ENCODE measurements around the gene GPC5. TPM values are rescaled to one million over a fixed set of nuclear protein-coding genes. Genes with fewer than 3 reads are reported as not detected.

GPC5 gene
- total and polyA plus RNA-seq, 2 of the 8 experiments (the other 6 are each of a cell fraction or from before 2014, with no cell fraction given): 0.20 to 0.39 TPM

DNA sequence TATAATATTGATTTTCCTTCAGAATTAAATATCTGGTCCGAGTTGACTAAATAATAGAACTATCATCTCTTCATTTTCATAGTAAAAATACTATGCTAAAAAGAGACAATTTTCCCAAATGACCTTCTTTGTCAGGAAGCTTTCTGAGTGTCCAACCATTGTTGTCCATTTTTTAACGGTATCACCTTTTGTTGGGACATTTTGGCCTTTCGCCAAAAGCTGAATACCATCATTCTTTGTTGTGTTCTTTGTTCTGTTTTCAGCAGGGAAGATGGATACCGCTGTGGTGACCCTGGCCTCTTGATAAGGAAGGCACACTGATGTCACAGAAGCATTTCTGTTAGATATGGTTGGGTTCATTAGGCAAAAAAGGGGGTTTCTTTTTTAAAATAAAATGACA lies 1173.8 kb downstream of the GPC5 start (continued):
- no peak for TF ChIP-seq CHD7 (IDR thresholded peaks at IDR 0.05; ENCODE audit: insufficient replicate concordance, low read length)
- TF ChIP-seq EZH2 (IDR thresholded peaks at IDR 0.05; ENCODE audit: low read depth, low read length, severe bottlenecking): no peak
- TF ChIP-seq E2F6 (IDR thresholded peaks at IDR 0.05): no peak
- TF ChIP-seq BACH1 (IDR thresholded peaks at IDR 0.05; ENCODE audit: low read length): no peak
- TF ChIP-seq CHD1 (IDR thresholded peaks at IDR 0.05; ENCODE audit: low read depth, low read length): no peak
- TF ChIP-seq RBBP5 (IDR thresholded peaks at IDR 0.05; ENCODE audit: borderline replicate concordance, low read depth, low read length): no peak
- TF ChIP-seq CTBP2 (IDR thresholded peaks at IDR 0.05; ENCODE audit: borderline replicate concordance, insufficient read depth, insufficient read length, low read length): no peak
- no peak for TF ChIP-seq TAF7 (optimal IDR thresholded peaks at IDR 0.05; ENCODE audit: borderline replicate concordance, low read depth, low read length)
- TF ChIP-seq KDM5A (IDR thresholded peaks at IDR 0.05; ENCODE audit: low read length): no peak
- TF ChIP-seq MAFK (IDR thresholded peaks at IDR 0.05; ENCODE audit: low read depth, low read length): no peak

All from H1 (cell line).